ENCODE results near the gene PIP4P1. TPM values are rescaled to one million over a fixed set of nuclear protein-coding genes. Genes with fewer than 3 reads are reported as not detected.

The PIP4P1 gene
- total and polyA plus RNA-seq, 2 of the 13 experiments (the other 11 are each of a cell fraction or from before 2014, with no cell fraction given): 33.4 to 47.0 TPM

DNA sequence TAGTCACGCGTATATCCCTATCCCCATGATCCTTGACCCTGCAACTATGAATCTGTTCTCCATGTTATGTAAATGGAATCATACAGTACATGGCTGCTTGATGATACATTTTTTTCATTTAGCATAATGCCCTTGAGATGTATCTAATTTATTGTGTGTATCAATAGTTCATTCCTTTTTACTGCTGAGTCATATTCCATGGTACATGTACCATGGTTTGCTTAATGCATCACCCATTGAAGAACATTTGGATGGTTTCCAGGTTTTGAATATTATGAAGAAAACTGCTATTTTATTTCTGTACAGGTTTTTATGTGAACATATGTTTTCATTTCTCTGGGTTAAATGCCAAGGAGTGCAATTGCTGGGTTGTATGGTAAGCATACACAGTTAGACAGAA lies 40.1 kb upstream of the PIP4P1 start:
- H3K4me2 ChIP-seq (ENCODE audit: low read depth, low read length): no peak overlapping the region
- intact Hi-C loops (cut with micrococcal nuclease; ENCODE audit: unreplicated experiment): no loop called here
- DNase-seq (ENCODE audit: low spot score): no peak
- in situ Hi-C loops (cut with HindIII; ENCODE audit: extremely low pct_ligation_motif_present, low pct_unique_long_range_greater_than_20kb): no loop called here
- no peak overlapping the region for H2AFZ ChIP-seq (ENCODE audit: low read length)
- 88% methylated on average over 2 of the region's 2 CpGs for WGBS (ENCODE audit: low lambda C conversion rate)
- no peaks in the 10 kb centered on the region for H3K4me1 ChIP-seq (ENCODE audit: insufficient read depth, low read length)
- no peak overlapping the region for H3K9ac ChIP-seq (ENCODE audit: insufficient read depth, low read depth, low read length)
- peak; percentile 32 to 35; a peak in 2 of 4 replicates for TF ChIP-seq MAFK (conservative IDR thresholded peaks at IDR 0.05 in 1 of 2, IDR thresholded peaks at IDR 0.05 in 1 of 2; ENCODE audit: low read length in 2 of 2)
- TF ChIP-seq MAFF (IDR thresholded peaks at IDR 0.05; ENCODE audit: low read depth, low read length): peak; percentile 13; the same call in 1 of the 2 replicates
- peak; percentile 78; the same call in 1 of the 2 replicates for TF ChIP-seq NFE2L2 (IDR thresholded peaks at IDR 0.05; ENCODE audit: low read length)
- TF ChIP-seq FLYWCH1 (CRISPR knock-in tag; IDR thresholded peaks at IDR 0.05): no peak
- TF ChIP-seq TAF1 (CRISPR knock-in tag; IDR thresholded peaks at IDR 0.05): no peak
- no peaks in the 10 kb centered on the region for H4K20me1 ChIP-seq (ENCODE audit: insufficient read depth, low read length)
- no peak overlapping the region for H3K4me3 ChIP-seq (replicated peaks in 1 of 3; ENCODE audit: insufficient read depth in 1 of 3, low read depth in 2 of 3, low read length in 3 of 3)
- ATAC-seq: no peak
- no peak for FAIRE-seq
- H3K79me2 ChIP-seq (ENCODE audit: insufficient read depth, low read length): no peaks in the 10 kb centered on the region
- BruUV-seq (replicated peaks): no TSS peak
- CTCF ChIA-PET (ENCODE audit: low intra/inter-chr PET ratio, low total read pairs): no interaction called here
- no peaks in the 10 kb centered on the region for H3K27me3 ChIP-seq (ENCODE audit: control insufficient read depth in 1 of 2, insufficient read depth in 2 of 2, low read length in 2 of 2)
- POLR2A ChIA-PET: no interaction called here
- no peaks in the 10 kb centered on the region for H3K9me3 ChIP-seq (ENCODE audit: low read length)
- H3K27ac ChIP-seq (ENCODE audit: extremely low read length, insufficient read depth, low read length): no peak overlapping the region
- no peaks in the 10 kb centered on the region for H3K36me3 ChIP-seq (replicated peaks in 1 of 2; ENCODE audit: control insufficient read depth in 1 of 2, insufficient read depth in 2 of 2, low read length in 2 of 2)

GRCh38 chr14:20499881-20500280 lies 38.6 kb upstream of the PIP4P1 start:
- H3K4me2 ChIP-seq (ENCODE audit: low read depth, low read length): no peak overlapping the region
- no peaks in the 10 kb centered on the region for H3K79me2 ChIP-seq (ENCODE audit: insufficient read depth, low read length)
- BruUV-seq (replicated peaks): no TSS peak
- ChIA-PET POLR2A (no interaction called here), CTCF (ENCODE audit: low intra/inter-chr PET ratio, low total read pairs) (no interaction called here)
- 64% methylated on average over 5 of the region's 5 CpGs for WGBS (ENCODE audit: low lambda C conversion rate)
- H3K4me3 ChIP-seq (replicated peaks in 1 of 3; ENCODE audit: insufficient read depth in 1 of 3, low read depth in 2 of 3, low read length in 3 of 3): no peak overlapping the region
- in situ Hi-C loops (cut with HindIII; ENCODE audit: extremely low pct_ligation_motif_present, low pct_unique_long_range_greater_than_20kb): no loop called here
- no peaks in the 10 kb centered on the region for H3K9me3 ChIP-seq (ENCODE audit: low read length)
- H3K36me3 ChIP-seq (replicated peaks in 1 of 2; ENCODE audit: control insufficient read depth in 1 of 2, insufficient read depth in 2 of 2, low read length in 2 of 2): no peaks in the 10 kb centered on the region
- no peak for ATAC-seq
- H3K27me3 ChIP-seq (ENCODE audit: control insufficient read depth in 1 of 2, insufficient read depth in 2 of 2, low read length in 2 of 2): peaks cover 0 to 5% of the 10 kb centered on the region in 2 experiments; a peak in 1 of 5 replicates
- no peaks in the 10 kb centered on the region for H4K20me1 ChIP-seq (ENCODE audit: insufficient read depth, low read length)
- no peak overlapping the region for H3K9ac ChIP-seq (ENCODE audit: insufficient read depth, low read depth, low read length)
- DNase-seq (ENCODE audit: low spot score): no peak
- no peak overlapping the region for H2AFZ ChIP-seq (ENCODE audit: low read length)
- H3K27ac ChIP-seq (ENCODE audit: extremely low read length, insufficient read depth, low read length): no peak overlapping the region
- no peaks in the 10 kb centered on the region for H3K4me1 ChIP-seq (ENCODE audit: insufficient read depth, low read length)
- intact Hi-C loops (cut with micrococcal nuclease; ENCODE audit: unreplicated experiment): no loop called here
- no peak for FAIRE-seq
- TF ChIP-seq SMAD1 (CRISPR knock-in tag; IDR thresholded peaks at IDR 0.05; ENCODE audit: borderline replicate concordance, low read depth): no peak
- TF ChIP-seq ZNF383 (CRISPR knock-in tag; IDR thresholded peaks at IDR 0.05; ENCODE audit: borderline replicate concordance): no peak
- no peak for TF ChIP-seq ZNF570 (CRISPR knock-in tag; IDR thresholded peaks at IDR 0.05; ENCODE audit: borderline replicate concordance)
- TF ChIP-seq HINFP (CRISPR knock-in tag; IDR thresholded peaks at IDR 0.05; ENCODE audit: low read depth): no peak
- no peak for TF ChIP-seq POGZ (CRISPR knock-in tag; IDR thresholded peaks at IDR 0.05)
- no peak for TF ChIP-seq HMG20B (CRISPR knock-in tag; conservative IDR thresholded peaks at IDR 0.05)
- no peak for TF ChIP-seq NR1H2 (CRISPR knock-in tag; IDR thresholded peaks at IDR 0.05; ENCODE audit: borderline replicate concordance, low read depth)
- no peak for TF ChIP-seq ARID5B (CRISPR knock-in tag; IDR thresholded peaks at IDR 0.05)
- no peak for TF ChIP-seq ZNF660 (CRISPR knock-in tag; IDR thresholded peaks at IDR 0.05; ENCODE audit: borderline replicate concordance, low read depth)
- TF ChIP-seq ZFP41 (CRISPR knock-in tag; IDR thresholded peaks at IDR 0.05; ENCODE audit: borderline replicate concordance): no peak
